SK-N-SH treated with all-trans-retinoic acid at 6 μM for 48 hours (cell line): ENCODE results near the gene AKAP6.

Source experiments
- ATAC-seq: fragments of 200-7000 bp; cut with Tn5 transposase; 3 replicates; pipeline ENCODE4 v1.9.1; 2020; ENCODE audit warnings: mild to moderate bottlenecking, moderate library complexity
- ARNTL ChIP-seq: fragments of 450-650 bp; formaldehyde crosslinking; IDR thresholded peaks from 2 replicates; pipeline ENCODE4 v1.5.0; 2020; ENCODE audit warnings: low read depth, mild to moderate bottlenecking, moderate library complexity, borderline replicate concordance
- BACH2 ChIP-seq: fragments of 250-450 bp; sonication (Bioruptor Pico); IDR thresholded peaks from 2 replicates; pipeline ENCODE4 v1.9.0; 2021; ENCODE audit warnings: mild to moderate bottlenecking, borderline replicate concordance
- CSRNP3 ChIP-seq: fragments of 250-450 bp; sonication (Bioruptor Pico); IDR thresholded peaks from 2 replicates; pipeline ENCODE4 v1.5.1; 2021; ENCODE audit warnings: mild to moderate bottlenecking, moderate library complexity
- GLIS3 ChIP-seq: fragments of 250-450 bp; sonication (Bioruptor Pico); IDR thresholded peaks from 2 replicates; pipeline ENCODE4 v1.5.0; 2020; ENCODE audit warnings: mild to moderate bottlenecking, moderate library complexity
- ISL1 ChIP-seq: fragments of 250-450 bp; sonication (Bioruptor Pico); IDR thresholded peaks from 2 replicates; pipeline ENCODE4 v2.1.2; 2022; ENCODE audit warnings: mild to moderate bottlenecking, moderate library complexity
- OSR1 ChIP-seq: fragments of 250-450 bp; sonication (Bioruptor Pico); IDR thresholded peaks from 2 replicates; pipeline ENCODE4 v1.8.0; 2022; ENCODE audit warnings: moderate library complexity, mild to moderate bottlenecking, inconsistent platforms
- POU6F1 ChIP-seq: fragments of 250-450 bp; sonication (Bioruptor Pico); IDR thresholded peaks from 2 replicates; pipeline ENCODE4 v1.8.0; 2021; ENCODE audit warnings: low read depth, mild to moderate bottlenecking, moderate library complexity, borderline replicate concordance
- RARB ChIP-seq: fragments of 250-450 bp; sonication (Bioruptor Pico); IDR thresholded peaks from 2 replicates; pipeline ENCODE4 v1.8.0; 2021; ENCODE audit warnings: mild to moderate bottlenecking, moderate library complexity
- TCF4 ChIP-seq: fragments of 250-450 bp; sonication (Bioruptor Pico); IDR thresholded peaks from 2 replicates; pipeline ENCODE4 v1.8.0; 2021; ENCODE audit warnings: mild to moderate bottlenecking, moderate library complexity, borderline replicate concordance
- TOX ChIP-seq: fragments of 250-450 bp; sonication (Bioruptor Pico); IDR thresholded peaks from 2 replicates; pipeline ENCODE4 v1.8.0; 2021; ENCODE audit warnings: mild to moderate bottlenecking, moderate library complexity, borderline replicate concordance
- TSHZ2 ChIP-seq: fragments of 250-450 bp; sonication (Bioruptor Pico); IDR thresholded peaks from 2 replicates; pipeline ENCODE4 v1.5.0; 2020; ENCODE audit warnings: mild to moderate bottlenecking, moderate library complexity
- ZC3H10 ChIP-seq: fragments of 250-450 bp; sonication (Bioruptor Pico); IDR thresholded peaks from 2 replicates; pipeline ENCODE4 v1.5.1; 2021; ENCODE audit warnings: mild to moderate bottlenecking, moderate library complexity
- ZFP3 ChIP-seq: fragments of 250-450 bp; sonication (Bioruptor Pico); IDR thresholded peaks from 2 replicates; pipeline ENCODE4 v1.5.0; 2020; ENCODE audit warnings: mild to moderate bottlenecking, moderate library complexity
- ZFP30 ChIP-seq: fragments of 450-650 bp; formaldehyde crosslinking; IDR thresholded peaks from 2 replicates; pipeline ENCODE4 v1.5.0; 2022; ENCODE audit warnings: mild to moderate bottlenecking, moderate library complexity
- ZNF565 ChIP-seq: fragments of 450-650 bp; formaldehyde crosslinking; conservative IDR thresholded peaks from 2 replicates; pipeline ENCODE4 v1.5.0; 2020; ENCODE audit warnings: low read depth, mild to moderate bottlenecking, moderate library complexity
- ZNF70 ChIP-seq: fragments of 450-650 bp; formaldehyde crosslinking; IDR thresholded peaks from 2 replicates; pipeline ENCODE4 v1.5.0; 2020; ENCODE audit warnings: mild to moderate bottlenecking, moderate library complexity
- ZNF8 ChIP-seq: fragments of 450-650 bp; formaldehyde crosslinking; IDR thresholded peaks from 2 replicates; pipeline ENCODE4 v1.5.0; 2020; ENCODE audit warnings: mild to moderate bottlenecking, moderate library complexity

AKAP6 gene

GRCh38 chr14:32303865-32304264 lies 25.2 kb upstream of the AKAP6 start:
- no peak for ATAC-seq
- no peak for TF ChIP-seq POU6F1 (CRISPR knock-in tag)
- TF ChIP-seq TOX = no peak
- no peak for TF ChIP-seq BACH2 (CRISPR knock-in tag)
- TF ChIP-seq ZNF70 (CRISPR knock-in tag) = no peak
- TF ChIP-seq TSHZ2 = no peak
- TF ChIP-seq ZFP3 (CRISPR knock-in tag) = no peak
- TF ChIP-seq ZC3H10 = no peak
- no peak for TF ChIP-seq ZFP30 (CRISPR knock-in tag)
- no peak for TF ChIP-seq CSRNP3 (CRISPR knock-in tag)
- TF ChIP-seq TCF4 (CRISPR knock-in tag) = no peak

- TF ChIP-seq RARB (CRISPR knock-in tag) (no peak), GLIS3 (no peak), ZNF70 (CRISPR knock-in tag) (no peak), OSR1 (CRISPR knock-in tag) (no peak), ISL1 (CRISPR knock-in tag) (no peak), ARNTL (CRISPR knock-in tag) (no peak), POU6F1 (CRISPR knock-in tag) (no peak), TSHZ2 (no peak), ZFP30 (CRISPR knock-in tag) (no peak), TCF4 (CRISPR knock-in tag) (no peak), ZNF565 (CRISPR knock-in tag) (no peak), ZC3H10 (no peak), BACH2 (CRISPR knock-in tag) (no peak)
- ATAC-seq = no peak
Observed at GRCh38 chr14:32304296-32304695, 24.8 kb upstream of the AKAP6 start.

GRCh38 chr14:32306549-32306948 lies 22.5 kb upstream of the AKAP6 start:
- ATAC-seq = peak; percentile 55; the same call in 1 of the 3 replicates
- TF ChIP-seq CSRNP3 (CRISPR knock-in tag) (no peak), ZNF8 (CRISPR knock-in tag) (no peak), RARB (CRISPR knock-in tag) (no peak), ZNF565 (CRISPR knock-in tag) (no peak), TOX (no peak), POU6F1 (CRISPR knock-in tag) (no peak), BACH2 (CRISPR knock-in tag) (no peak), ISL1 (CRISPR knock-in tag) (no peak)
